IPS DF 6.9 (cell line): Measurements from ENCODE around the gene GATD1.

ENCODE experiments used
- DNase-seq: peaks from one replicate; pipeline ENCODE4 v3.0.0-alpha.2; 2013; ENCODE audit warnings: low read depth, low spot score
- H3K27ac ChIP-seq: one replicate; pipeline ENCODE4 v1.5.1; 2013; ENCODE audit warnings: low read length, control low read depth
- H3K27me3 ChIP-seq: 2 replicates; pipeline ENCODE4 v1.6.1; 2013; ENCODE audit warnings: mild to moderate bottlenecking, low read length; ENCODE audit not compliant: control insufficient read depth, insufficient read depth
- H3K36me3 ChIP-seq: 2 replicates; pipeline ENCODE4 v1.6.1; 2013; ENCODE audit warnings: low read length; ENCODE audit not compliant: control insufficient read depth, insufficient read depth
- H3K4me1 ChIP-seq: 2 replicates; pipeline ENCODE4 v1.6.1; 2013; ENCODE audit warnings: low read length; ENCODE audit not compliant: control insufficient read depth, insufficient read depth
- H3K4me3 ChIP-seq: 2 replicates; pipeline ENCODE4 v1.5.1; 2013; ENCODE audit warnings: mild to moderate bottlenecking, low read length
- H3K9me3 ChIP-seq: 2 replicates; pipeline ENCODE4 v1.6.1; 2013; ENCODE audit warnings: low read length, inconsistent platforms; ENCODE audit not compliant: control insufficient read depth, insufficient read depth
- WGBS: extraction: QIAGEN DNeasy Blood & Tissue Kit; methylation state at CpG from one replicate; pipeline ENCODE4 v1.1.7; 2013; ENCODE audit warnings: mixed read lengths, missing lambda C conversion rate; ENCODE audit not compliant: insufficient read length, insufficient coverage; 5-methylcytosine and 5-hydroxymethylcytosine counted together

Gene GATD1

DNA sequence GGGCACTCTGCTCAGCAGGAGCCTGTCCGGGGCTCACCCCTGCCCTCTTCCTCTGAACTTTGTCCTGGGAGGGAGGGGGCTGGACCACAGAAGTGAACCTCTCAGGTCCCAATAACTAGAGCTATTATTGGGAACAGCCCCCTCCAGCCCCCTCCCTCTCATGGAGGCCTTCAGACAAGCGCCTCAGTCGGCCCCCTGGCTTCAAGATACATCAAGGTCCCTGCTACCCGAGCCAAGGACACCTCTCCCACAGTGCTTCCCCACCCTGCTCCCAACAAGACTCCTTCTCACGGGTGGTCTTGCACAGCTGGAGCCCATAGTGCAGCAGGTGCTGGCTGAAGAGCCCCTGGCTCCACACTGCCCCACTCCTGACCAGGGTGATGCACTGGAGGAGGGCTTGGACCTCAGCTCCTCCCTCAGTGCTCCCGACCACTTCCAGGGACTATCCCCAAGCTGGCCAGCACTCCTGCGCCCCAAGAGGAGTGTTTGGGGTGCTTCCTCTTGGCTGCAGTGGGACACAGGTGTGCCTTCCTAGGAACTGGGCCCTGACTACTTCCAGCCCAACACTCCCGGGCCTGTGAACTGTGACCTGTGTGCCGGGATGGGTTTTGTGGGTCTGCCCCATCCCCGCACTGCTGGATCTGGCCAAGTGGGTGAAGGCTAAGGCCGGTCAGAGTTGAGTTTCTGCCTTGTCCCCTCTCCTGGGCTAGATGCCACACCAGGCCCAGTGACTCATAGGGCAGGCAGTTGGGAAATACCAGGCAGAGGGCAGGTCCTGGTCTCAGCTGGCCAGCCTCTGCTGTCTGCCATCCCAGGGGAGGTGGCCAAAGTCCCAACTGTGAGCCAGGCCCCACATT is 43.6 kb upstream of the GATD1 start:
- Histone ChIP-seq H3K27me3 (no peaks in the 10 kb centered on the region), H3K4me1 (peaks cover 3% of the 10 kb centered on the region; the same call in 1 of the 2 replicates), H3K27ac (no peak overlapping the region), H3K9me3 (no peaks in the 10 kb centered on the region), H3K4me3 (no peak overlapping the region), H3K36me3 (peaks cover 11% of the 10 kb centered on the region; the same call in 1 of the 2 replicates)
- no CpG with 5 or more reads among the region's 11 CpGs for WGBS
- DNase-seq, result no peak

DNA sequence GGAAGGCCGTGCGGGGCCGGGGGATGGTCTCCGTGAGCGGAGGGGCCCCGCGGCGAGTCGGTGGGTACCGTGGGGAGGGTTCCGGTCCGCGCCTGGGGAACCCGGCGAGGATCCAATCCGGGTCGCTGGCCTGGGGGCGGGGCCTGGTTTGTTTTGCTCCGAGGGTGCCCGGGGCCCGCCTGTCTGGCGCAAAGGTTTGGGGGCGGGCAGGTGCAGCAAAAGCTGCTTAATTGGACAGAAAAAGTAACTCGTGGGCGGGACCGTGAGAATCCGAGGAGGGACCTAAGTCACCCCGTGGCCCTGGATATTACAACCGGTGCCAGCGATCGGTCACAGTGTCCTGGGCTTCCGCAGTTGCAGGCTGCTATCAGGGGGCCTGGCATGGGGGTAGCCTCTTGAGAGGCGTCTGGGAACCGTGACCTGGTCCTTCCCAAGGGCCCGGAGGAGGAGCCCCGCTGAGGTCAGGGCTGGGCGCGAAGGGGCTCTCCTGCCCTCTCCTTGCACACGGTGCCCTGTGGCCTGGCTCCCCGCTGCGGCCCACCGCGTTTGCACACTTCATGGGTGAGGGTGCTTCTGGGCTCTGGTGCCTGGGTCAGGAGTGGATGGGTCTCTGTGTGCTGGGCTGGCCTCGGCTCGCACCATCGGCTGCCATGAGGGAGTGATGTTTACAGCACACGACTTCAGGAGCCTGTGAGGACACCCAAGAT is 42.8 kb upstream of the GATD1 start:
- peaks cover 11% of the 10 kb centered on the region; the same call in 1 of the 2 replicates for H3K36me3 ChIP-seq
- no peak overlapping the region for H3K27ac ChIP-seq
- H3K27me3 ChIP-seq, result no peaks in the 10 kb centered on the region
- H3K4me1 ChIP-seq, result peaks cover 3% of the 10 kb centered on the region; the same call in 1 of the 2 replicates
- no peaks in the 10 kb centered on the region for H3K9me3 ChIP-seq
- no CpG with 5 or more reads among the region's 47 CpGs for WGBS
- peak overlapping the region; percentile 83; the same call in 1 of the 2 replicates for H3K4me3 ChIP-seq
- no peak for DNase-seq

DNA sequence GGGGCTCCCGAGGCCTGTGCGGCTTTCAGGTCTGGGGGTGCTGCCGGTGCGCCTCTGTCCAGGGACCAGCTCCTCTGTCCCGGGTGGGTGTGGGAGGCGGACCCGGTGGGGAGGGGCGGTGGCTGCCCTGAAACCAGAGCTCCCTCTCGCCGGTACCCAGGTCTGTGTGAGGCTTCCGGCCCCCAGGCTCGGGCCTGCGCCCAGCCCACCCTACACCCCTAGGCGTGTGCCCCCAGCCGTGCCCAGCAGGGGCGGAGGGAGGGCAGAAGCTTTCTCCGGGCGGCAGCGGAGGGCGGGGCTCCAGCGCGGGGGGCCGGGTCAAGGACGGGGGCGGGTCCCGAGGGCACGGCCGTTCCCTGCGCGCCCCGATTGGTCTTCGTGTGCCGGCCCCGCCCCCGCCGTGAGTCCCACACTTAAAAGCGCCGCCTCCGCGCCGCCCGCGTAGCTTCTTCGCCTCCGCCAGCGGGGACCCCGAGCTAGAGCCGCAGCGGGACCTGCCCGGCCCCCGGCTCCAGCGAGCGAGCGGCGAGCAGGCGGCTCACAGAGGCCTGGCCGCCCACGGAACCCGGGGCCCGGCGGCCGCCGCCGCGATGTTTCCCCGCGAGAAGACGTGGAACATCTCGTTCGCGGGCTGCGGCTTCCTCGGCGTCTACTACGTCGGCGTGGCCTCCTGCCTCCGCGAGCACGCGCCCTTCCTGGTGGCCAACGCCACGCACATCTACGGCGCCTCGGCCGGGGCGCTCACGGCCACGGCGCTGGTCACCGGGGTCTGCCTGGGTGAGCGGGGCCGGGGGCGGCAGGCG is 42.0 kb upstream of the GATD1 start:
- Histone ChIP-seq H3K36me3 (peaks cover 9% of the 10 kb centered on the region; the same call in 1 of the 2 replicates), H3K9me3 (no peaks in the 10 kb centered on the region), H3K4me3 (peak overlapping the region; percentile 83), H3K4me1 (peaks cover 3% of the 10 kb centered on the region; the same call in 1 of the 2 replicates), H3K27ac (no peak overlapping the region), H3K27me3 (no peaks in the 10 kb centered on the region)
- no CpG with 5 or more reads among the region's 96 CpGs for WGBS
- DNase-seq, result no peak

DNA sequence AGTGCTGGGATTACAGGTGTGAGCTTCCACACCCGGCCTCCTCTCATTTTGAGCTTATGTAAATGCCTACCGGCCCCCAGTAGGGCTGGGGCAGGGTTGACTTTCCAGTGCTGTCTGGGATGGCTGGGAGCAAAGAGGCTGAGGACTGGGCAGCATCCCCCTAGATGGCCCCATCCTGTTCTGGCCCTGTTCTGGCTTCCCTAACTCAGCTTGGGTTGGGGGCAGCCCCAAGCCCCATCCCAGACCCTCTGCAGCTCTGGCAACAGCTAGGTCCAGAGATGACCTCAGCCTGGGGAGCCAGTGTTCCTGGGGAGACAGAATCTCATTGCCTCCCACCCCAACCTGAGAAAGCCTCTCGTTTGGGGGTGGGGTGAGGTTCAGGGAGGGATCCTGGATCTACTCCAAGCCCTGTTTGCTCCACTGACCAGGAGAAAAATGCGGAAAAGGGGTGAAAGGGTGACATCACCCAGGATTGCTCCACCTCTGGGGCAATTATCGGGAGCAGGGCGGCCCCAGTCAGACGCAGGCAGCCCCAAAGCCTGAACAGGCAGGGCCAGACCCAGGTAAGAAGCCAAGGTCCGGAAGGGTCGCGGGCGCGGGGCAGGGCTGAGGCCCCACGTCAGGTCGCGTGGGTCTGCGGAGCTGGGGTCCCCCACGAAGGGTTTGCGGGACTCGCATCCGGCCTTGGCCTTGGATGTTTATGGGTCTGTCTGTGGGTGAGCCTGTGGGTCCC is 41.3 kb upstream of the GATD1 start, which contains the start of gene PNPLA2:
Gene PNPLA2, plus strand, starts transcription at position 519 of the 733 bp plus-strand sequence. CDS start 805 bp downstream, outside the sequence.
- peaks cover 4% of the 10 kb centered on the region; the same call in 1 of the 2 replicates for H3K36me3 ChIP-seq
- no CpG with 5 or more reads among the region's 20 CpGs for WGBS
- no peak within 1 kb of the TSS for H3K27ac ChIP-seq
- H3K27me3 ChIP-seq, result no peaks in the 10 kb centered on the region
- peaks cover 3% of the 10 kb centered on the region; the same call in 1 of the 2 replicates for H3K4me1 ChIP-seq
- H3K4me3 ChIP-seq, result peak within 1 kb of the TSS; percentile 83
- H3K9me3 ChIP-seq, result no peaks in the 10 kb centered on the region
- DNase-seq, result no peak

DNA sequence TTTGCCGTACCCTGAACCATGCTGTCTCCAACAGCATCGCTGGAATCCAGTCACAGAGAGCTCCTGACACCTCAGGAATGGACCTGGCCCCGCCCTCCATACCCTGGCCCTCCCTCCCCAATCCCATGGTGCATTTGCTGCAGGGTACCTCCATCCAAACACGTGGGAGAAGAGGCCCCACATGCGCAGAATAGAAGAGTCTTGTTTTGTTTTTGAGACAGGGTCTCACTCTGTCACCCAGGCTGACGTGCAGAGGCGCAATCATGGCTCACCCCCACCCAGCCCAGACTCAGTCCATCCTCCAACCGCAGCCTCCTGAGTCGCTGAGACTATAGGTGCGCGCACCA is 39.1 kb upstream of the GATD1 start:
- Histone ChIP-seq H3K9me3 (no peaks in the 10 kb centered on the region), H3K27me3 (no peaks in the 10 kb centered on the region), H3K4me3 (no peak overlapping the region), H3K4me1 (peaks cover 3% of the 10 kb centered on the region; the same call in 1 of the 2 replicates), H3K36me3 (peaks cover 23% of the 10 kb centered on the region), H3K27ac (no peak overlapping the region)
- no CpG with 5 or more reads among the region's 11 CpGs for WGBS
- DNase-seq, result no peak

DNA sequence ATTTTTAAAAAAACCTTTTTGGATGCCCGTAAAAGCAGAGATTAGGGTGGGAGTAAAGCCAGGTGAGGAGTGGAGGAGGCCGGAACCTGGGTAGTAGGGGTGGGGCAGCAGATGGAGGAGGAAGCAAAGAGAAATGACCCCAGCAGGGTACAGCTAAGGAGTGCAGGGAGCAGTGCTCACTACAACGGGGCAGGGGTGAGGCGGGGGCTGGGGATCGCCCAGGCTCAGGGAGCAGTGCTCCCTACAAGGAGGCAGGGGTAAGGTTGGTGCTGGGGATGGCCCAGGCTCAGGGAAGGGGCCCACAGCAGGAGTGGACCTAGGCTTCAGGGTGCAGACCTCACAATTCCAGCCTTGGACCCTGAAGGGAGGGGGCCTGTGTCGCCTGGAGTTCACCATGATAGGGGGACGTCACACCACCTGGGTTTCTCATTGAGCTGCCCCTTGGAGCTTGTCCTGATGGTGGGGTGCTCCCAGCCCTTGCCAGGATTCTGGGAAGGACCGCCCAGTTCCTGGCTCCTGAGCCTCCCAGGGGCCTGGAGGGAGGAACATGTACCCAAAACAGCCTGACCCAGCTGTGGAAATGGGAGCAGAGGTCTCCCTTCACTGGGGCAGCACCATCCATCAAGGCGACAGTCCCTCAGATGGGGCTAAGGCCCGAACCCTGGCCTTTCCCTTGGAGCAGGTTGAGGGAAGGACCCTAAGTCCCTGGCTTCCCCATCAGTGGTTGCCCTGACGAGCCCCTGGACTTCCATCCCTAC is 38.6 kb upstream of the GATD1 start:
- no peak overlapping the region for H3K27ac ChIP-seq
- no CpG with 5 or more reads among the region's 11 CpGs for WGBS
- H3K4me1 ChIP-seq, result peaks cover 3% of the 10 kb centered on the region; the same call in 1 of the 2 replicates
- H3K9me3 ChIP-seq, result no peaks in the 10 kb centered on the region
- peaks cover 25% of the 10 kb centered on the region for H3K36me3 ChIP-seq
- no peaks in the 10 kb centered on the region for H3K27me3 ChIP-seq
- no peak for DNase-seq
- H3K4me3 ChIP-seq, result no peak overlapping the region

DNA sequence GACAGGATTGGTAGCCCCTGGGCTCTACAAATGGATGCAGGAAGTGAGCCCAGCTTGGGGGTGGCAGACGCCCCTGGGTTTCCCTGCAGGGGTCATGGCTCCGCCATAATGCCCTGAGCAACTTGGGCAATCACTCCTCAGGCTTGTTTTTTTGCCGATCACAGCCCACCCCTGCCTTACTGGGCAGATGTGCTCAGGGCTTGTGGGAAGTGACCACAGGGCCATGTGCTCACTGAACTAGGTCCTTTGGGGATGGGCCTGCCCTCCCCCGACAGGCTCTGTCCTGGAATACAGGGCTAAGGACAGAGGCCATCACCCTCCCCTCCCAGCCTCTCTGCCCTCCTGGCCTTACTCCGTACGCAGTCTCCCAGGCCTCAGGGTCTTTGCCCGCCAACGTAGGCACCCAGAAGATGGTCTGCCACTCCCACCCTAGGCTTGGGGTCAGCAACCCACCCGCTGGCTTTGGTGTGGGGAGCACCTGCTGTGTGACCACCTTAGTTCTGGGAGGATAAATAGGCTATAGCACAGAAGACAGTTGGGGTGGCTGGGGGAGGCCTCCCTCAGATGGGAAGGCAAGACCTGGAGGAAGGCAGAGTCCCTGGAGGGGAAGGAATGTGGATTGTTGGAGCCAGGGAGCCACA is 36.3 kb upstream of the GATD1 start:
- no peak overlapping the region for H3K4me3 ChIP-seq
- H3K9me3 ChIP-seq, result no peaks in the 10 kb centered on the region
- WGBS, result no CpG with 5 or more reads among the region's 9 CpGs
- H3K36me3 ChIP-seq, result peaks cover 24% of the 10 kb centered on the region
- no peaks in the 10 kb centered on the region for H3K27me3 ChIP-seq
- DNase-seq, result no peak
- H3K27ac ChIP-seq, result no peak overlapping the region
- H3K4me1 ChIP-seq, result 0 out of 2 replicates have a peak, but pooled peaks cover 2% of the 10 kb centered on the region

DNA sequence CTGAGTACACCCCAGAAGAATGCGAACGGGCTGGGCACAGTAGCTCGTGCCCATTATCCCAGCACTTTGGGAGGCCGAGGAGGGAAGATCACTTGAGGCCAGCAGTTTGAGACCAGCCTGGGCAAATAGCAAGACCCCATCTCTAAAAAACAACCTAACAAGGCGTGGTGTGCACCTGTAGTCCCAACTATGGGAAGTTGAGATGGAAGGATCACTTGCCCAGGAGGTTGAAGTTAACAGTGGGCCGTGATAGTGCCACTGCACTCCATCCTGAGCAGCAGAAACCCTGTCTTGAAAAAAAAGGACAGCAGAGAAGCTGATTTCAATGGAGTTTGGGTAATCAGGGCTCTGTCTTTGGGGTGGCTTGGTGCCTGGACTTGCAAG is 35.8 kb upstream of the GATD1 start:
- Histone ChIP-seq H3K36me3 (peaks cover 24% of the 10 kb centered on the region), H3K27ac (no peak overlapping the region), H3K9me3 (no peaks in the 10 kb centered on the region), H3K4me3 (no peak overlapping the region), H3K4me1 (no peaks in the 10 kb centered on the region), H3K27me3 (no peaks in the 10 kb centered on the region)
- DNase-seq, result no peak
- WGBS, result no CpG with 5 or more reads among the region's 6 CpGs

DNA sequence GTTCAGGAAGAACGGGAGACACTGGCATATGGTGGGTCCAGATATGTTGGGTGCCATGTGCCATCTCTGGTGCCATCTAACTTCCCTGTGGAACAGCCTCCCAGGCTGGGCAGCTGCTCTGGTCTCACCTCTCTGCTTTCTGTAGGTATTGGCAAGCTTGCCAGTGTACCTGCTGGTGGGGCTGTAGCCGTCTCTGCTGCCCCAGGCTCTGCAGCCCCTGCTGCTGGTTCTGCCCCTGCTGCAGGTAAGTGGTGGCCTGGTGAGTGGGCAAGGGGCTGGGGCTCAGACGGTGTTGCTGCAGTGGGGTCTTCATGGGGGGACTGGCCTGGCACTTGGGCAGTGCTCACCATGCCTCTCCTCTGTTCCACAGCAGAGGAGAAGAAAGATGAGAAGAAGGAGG is 35.1 kb upstream of the GATD1 start:
- Histone ChIP-seq H3K27ac (no peak overlapping the region), H3K4me3 (no peak overlapping the region), H3K36me3 (peaks cover 24% of the 10 kb centered on the region), H3K27me3 (no peaks in the 10 kb centered on the region), H3K9me3 (no peaks in the 10 kb centered on the region), H3K4me1 (no peaks in the 10 kb centered on the region)
- no peak for DNase-seq
- no CpG with 5 or more reads among the region's 3 CpGs for WGBS
